GM19099 (cell line): ENCODE results near the gene PLXND1.

Experiments
- POLR2A ChIP-seq: IDR thresholded peaks from 3 replicates; pipeline ENCODE4 v1.6.1; 2011; ENCODE audit warnings: low read depth; ENCODE audit not compliant: insufficient read length; ENCODE audit errors: extremely low read depth

PLXND1 gene

DNA sequence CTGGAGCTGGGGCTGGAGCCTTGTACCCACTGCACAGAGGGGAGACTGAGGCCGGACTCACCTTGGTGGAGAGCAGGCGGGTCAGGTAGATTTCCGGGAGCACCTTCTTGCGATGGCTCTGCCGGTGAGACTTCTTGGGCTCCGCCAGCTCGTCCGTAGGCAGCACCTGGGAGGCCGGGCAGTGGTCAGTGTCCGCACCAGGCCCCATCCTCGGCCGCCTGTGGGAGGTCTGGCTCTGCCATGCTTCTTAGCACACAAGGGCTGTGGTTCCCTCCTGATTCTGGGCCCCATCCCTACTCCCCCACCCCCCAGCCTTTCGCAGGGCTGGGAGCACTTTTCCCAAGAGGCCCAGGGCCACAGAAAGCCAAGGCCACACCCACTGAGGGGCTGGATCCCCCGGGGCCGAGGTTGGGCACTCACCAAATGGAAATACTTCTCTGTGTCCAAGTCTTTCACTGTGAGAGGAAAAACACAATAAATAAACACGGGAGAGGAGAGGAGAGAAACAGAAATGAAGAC is 46.1 kb downstream of the PLXND1 start:
- no peak for TF ChIP-seq POLR2A

DNA sequence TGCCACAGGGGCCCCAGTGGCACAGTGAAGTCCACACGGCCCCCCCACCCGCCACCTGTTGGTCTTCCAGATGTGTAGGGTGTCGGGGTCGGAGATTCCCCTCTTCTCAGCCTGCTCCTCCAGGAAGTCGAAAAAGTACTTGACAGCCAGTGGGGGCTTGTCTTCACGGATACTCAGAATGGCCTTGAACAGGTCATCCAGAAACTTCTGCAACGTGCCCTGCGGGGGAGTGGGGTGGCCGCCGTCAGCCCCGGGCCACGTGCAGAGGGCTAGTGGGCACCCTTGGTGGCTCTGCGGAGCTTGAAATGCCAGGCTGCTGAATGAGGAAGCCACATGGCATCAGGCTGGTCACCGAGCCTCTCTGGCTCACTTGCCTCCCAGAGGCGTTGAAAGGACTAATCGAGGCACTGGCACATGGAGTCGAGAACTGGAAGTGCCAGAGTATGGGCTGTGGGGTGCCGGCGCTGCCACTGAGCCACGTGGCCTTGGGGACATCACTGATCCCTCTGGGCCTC is 46.9 kb downstream of the PLXND1 start:
- no peak for TF ChIP-seq POLR2A

DNA sequence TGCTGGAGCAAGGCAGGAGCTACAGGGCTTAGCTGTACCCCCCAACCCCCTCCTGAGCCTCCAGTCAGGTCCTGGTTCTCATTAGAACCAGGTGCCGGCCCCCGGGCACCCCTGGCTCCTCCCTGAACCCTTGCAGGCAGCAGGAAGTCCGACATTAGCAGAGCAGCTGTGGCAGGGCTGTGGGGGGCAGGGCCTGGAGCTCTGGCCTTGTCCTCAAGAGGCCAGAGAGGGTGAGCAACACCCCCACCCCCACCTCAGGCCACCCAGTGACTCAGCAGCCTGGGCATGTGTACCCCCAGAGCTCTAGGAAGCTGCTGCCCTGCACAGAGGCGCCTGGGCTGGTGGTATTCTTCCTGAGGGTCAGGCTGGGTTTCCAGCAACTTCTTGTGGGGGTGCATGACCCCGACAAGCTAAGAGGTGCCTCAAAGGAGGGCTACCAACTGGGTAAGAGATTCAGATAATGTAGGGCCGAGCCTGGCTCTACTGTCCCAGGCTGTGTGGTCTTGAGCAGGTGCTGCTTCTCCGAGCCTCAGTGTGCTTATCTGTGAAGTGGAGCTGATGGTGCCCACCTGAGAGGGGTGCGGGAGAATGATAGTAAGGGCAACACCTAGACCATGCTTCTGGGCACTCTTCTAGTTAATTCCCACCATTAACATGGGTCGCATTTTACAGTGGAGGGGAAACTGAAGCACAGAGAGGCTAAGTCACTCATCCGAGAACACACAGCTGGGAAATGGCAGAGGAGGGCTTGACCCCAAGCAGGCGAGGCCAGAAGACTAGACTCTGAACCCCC is 47.5 kb downstream of the PLXND1 start:
- no peak for TF ChIP-seq POLR2A

DNA sequence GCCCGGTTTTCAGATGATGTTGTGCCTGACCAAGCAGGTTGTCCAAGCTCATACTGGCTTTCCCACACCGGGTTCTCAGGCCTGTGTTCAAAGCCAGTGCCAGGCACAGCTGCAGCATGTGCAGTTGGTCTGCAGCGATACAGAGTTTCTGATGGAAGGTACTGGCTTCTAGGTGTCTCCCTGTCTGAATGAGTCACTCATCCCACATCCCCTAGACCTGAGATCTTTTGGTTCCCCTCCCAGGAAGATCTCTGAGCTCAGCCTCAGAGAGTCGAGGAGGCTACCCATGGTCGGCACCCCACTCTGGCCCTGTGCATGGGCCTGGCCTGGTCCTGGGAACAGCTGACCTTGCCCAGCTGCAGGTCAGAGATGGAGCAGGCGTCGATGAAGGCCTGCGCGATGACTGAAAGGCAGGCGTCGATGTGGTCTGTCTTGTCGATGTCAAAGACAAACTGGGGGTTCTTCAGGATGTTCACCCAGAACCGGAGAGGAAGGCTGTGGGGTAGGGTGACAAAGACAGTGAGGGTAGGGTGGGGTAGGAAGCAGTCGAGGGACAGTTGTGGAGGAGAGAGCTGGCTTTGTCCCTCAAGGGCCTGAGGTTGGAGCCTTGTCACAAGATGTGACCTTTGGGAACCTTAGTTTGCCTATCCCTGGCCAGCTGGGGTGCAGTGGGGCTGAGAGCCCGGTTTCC is 48.2 kb downstream of the PLXND1 start:
- TF ChIP-seq POLR2A, result no peak

DNA sequence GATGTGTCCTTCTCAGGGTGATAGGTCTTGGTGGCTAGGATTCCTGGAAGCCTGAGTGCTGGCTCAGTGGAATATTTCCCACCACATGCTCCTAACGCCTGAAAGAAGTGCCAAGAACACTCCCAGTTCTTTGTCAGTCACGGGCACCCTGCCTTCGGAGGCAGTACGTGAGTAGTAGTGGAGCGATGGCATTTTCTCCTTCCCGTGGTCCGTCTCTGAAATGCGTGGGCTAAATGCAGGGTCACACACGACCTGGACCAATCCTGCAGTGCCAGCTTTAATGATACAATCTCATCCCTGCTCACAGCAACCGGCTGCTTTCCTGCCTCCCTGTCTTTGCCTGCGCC is 49.0 kb downstream of the PLXND1 start:
- TF ChIP-seq POLR2A, result no peak

DNA sequence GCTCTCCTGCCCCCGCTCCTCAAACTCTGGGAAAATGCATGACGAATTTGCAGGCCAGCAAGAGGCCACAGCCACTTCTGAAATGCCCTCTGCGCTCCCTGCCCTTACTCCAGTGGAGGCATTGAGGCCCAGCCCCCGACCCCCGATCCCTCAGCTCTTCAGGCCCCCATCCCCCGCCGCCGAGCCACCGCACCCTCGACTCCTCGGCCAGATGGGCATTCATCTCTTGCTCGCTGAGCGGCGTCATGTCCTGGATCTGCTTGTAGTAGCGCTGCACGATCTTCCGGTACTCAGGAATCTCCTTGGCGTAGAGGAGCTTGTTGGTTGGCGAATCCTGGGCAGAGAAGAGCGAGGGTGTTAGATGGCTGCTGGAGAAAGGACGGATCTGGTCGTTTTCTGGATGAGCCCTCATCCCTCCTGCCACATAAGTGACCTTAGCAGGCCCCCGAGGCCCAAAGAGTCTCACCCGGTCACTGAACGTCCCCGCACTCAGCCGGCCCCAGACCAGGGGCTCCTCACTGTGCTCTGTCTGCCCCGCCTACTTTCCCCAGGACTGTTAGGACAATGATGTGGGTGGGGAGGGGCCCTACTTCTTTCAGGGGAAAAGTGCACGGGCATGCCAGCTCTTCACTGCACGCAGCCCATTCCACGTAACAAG is 49.5 kb downstream of the PLXND1 start:
- TF ChIP-seq POLR2A, result no peak

DNA sequence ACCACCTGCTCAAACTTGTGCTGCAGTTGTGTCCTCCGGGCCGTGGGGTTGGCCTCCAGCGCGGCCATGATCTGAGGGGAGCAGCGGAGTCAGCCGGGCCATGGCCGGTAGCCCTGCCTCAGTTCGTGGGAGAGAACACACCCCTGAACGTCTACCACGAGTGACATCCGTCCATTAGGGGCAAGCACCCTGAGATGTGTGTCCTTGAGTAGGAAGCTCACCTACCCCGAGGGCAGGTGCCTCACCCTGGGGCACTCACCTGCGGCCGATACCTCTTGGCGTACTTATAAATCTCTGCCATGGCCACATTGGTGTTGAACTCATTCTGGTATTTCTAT is 50.1 kb downstream of the PLXND1 start:
- no peak for TF ChIP-seq POLR2A

DNA sequence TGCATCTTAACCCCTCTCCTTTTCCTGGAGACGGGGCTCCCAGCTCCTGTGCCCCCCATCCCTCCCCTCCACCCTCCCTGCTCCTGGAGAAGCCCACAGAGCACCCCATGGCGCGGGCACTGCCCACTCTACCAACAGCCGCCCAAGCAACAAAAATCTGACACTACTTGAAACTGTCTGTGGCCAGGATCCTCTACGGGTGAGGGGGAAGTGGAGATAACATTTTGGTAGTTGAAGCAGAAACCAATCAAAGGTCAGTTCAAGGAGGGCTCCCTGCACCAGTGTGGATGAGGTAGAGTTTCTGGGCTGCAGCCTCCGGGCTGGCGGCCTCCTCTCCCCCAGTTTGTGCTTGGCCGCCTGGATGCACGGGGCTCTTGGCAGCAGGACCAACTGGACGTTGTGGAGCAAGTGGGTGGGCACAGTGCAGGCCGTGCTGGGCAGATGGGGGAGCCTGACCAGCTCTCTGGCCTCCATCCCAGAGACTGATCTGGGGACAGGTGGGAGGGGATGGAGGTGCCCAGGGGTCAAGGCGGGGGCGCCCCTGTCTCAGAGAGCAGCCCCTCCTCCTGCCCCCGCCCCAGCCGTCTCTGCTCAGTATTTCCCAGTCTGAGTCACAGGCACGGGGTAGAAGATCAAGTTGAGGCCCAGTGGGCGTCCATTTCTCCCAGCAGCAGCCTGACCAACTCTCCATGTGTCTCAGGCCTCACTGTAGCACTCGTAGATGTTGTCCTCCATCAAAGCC is 50.7 kb downstream of the PLXND1 start:
- TF ChIP-seq POLR2A, result no peak

DNA sequence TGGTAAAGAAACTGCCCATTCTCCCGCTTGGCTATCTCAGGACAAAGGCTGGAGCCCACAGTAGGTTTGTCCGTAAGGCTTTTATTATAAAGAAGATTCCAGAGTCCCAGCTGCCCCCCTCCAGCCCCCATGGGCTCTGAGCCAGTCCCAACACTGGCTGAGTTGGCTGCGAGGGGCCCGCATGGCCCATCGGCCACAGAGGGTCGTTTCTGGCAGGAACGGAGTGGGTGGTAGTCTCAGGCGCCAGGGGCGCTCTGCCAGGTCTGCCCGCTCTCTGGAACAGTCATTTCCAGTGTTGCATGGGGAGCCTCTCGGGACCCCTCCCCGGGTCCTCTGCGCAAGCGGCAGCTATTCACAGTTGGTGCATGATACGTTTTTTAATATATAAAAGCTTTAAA is 51.3 kb downstream of the PLXND1 start:
- no peak for TF ChIP-seq POLR2A

DNA sequence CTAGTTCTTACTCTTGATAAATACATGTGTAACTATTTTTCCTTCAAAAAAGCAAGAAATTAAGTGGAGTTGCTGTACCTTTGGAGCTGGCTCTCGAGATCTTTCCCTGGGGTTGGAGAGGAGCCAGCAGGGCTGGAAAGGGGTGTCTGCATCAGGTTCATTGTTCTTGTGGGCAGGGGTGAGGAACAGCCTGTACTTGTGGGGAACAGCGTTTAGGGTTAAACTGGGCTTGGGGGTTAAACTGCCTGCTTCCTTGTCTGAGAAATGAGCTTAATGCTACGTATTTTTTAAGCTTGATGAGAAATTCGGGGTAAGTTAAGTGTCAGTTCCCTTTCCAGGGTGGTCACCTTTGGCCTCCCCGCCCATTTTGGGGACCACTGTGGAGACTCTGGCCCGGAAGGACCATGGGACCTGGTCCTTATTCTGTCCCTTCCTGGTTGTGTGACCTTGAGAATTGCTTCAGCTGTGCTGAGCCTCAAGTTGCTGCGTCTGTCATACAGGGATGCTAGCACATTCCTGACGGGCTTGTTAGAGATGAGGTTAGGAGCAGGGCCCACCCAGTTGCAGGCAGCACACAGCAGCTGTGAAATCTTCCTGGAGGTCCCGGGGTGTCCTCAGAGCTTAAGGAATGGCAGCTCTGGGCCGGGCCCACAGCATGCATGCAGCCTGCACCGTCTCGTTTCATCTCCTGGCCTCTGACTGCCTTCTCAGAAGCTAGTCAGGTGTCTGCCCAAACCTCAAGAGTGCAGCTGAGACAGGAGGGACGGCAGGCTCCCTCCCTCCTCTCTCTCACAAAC is 51.9 kb downstream of the PLXND1 start:
- TF ChIP-seq POLR2A, result no peak

DNA sequence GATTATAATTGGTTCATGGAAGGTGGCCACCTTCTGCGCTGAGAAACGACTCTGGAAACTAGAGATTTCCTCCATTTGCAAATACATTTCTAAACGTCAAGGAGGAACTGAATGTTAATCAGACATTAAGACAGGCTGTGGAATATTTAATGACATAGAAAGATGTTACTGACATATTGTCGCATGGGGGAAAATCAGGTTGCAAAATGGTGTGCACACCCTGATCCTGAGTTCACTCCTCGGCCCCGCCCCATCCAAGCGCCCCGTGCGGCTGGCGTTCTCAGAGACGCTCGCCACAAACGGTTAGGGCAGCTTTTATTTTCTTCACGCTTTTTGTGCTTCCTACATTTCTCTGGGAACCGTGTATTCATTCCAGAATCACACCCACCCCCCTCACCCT is 52.8 kb downstream of the PLXND1 start:
- no peak for TF ChIP-seq POLR2A

DNA sequence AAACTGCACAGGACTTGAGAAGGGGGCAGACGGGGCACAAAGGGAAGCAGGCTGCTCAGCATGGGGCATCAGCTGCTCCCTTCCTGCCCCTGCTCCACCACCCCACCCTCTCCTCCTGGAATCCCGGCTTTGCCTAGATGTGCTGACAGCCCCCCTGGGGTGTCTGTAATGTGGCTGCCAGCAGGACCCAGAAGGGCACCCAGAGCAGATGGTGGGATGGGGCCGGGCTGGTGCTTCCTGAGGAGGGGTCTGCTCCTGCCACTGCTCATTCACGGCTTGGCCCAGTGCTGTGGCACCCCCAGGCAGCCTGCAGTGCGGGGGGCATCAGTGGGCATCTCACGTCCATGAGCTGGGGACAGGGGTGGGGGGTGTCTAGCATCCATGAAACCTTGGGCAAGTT is 53.3 kb downstream of the PLXND1 start:
- no peak for TF ChIP-seq POLR2A

DNA sequence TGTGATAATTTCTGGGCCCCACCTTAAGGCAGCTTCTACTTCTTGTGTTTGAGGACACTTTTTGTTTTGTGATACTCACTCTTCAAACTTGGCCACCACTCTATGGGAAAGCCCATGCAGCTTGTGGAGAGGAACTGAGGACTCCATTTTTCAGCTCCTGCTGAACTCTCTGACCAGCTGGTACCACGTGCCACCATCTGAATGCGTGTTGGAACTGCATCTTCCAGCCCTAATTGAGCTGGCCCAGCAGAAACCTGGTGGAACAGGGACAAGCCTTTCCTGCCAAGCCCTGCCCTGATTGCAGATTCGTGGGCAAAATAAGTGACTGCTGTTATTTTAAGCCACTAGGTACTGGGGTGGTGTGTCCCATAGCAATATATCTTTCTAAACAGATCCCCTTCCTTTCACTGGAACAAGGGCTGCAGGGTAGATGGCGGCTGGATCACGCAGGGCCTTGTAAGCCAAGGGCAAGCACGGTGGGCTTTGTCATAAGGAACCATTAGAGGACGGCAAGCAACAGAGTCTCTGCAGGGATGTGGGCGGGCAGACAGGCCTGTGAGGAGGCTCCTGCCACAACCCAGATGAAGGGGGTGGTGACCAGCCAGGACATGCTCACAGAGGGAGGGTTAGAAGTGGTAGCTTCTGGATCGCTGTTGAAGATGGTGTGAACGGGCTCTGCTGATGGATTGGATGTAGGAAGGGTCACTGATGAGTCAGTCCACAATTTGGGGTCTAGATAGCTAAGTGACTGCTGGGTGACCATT is 54.0 kb downstream of the PLXND1 start:
- no peak for TF ChIP-seq POLR2A

DNA sequence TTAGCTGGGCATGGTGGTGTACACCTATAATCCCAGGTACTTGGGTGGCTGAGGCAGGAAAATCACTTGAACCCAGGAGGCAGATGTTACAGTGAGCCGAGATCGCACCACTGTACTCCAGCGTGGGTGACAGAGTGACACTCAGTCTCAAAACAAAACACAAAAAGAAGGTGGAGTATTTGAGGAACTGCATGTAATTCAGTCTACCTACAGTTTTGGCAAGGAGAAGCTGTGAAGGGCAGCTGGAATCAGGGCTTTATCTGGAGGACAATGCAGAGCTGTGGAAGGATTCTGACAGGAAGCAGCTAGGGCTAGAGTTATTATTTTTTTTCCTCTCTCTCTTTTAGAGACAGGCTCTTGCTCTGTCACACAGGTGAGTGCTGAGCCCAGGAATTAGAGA is 56.7 kb downstream of the PLXND1 start:
- TF ChIP-seq POLR2A, result no peak
